NT2/D1 (cell line): Measurements from ENCODE around the gene CAPG.

Source experiments
- YY1 ChIP-seq: IDR thresholded peaks from 2 replicates; pipeline ENCODE4 v1.6.1; 2011; ENCODE audit not compliant: insufficient read length, insufficient read depth
- ZNF274 ChIP-seq: IDR thresholded peaks from 2 replicates; pipeline ENCODE4 v1.6.1; 2011; ENCODE audit warnings: mild to moderate bottlenecking, low read depth, low read length

- TF ChIP-seq ZNF274: no peak
- TF ChIP-seq YY1: no peak
Observed at GRCh38 chr2:85376291-85377065, 33.7 kb downstream of the CAPG start.
